ENCODE measurements around the gene G2E3.
"Not testable (repeated sequence)": the region's sequence is repeated elsewhere in the genome, so short reads cannot be mapped to it uniquely, and the experiment has no call there.

G2E3 gene

GRCh38 chr14:30629432-30629831, 70.5 kb downstream of the G2E3 start:
- DNase-seq: peak; percentile 33

GRCh38 chr14:30630248-30630647, 71.3 kb downstream of the G2E3 start:
- in situ Hi-C loops (cut with HindIII; ENCODE audit: low pct_ligation_motif_present, low pct_unique_long_range_greater_than_20kb, low sequenced_read_pairs): no loop called here
- DNase-seq: no peak

More at GRCh38 chr14:30629432-30629831, 70.5 kb downstream of the G2E3 start:
- in situ Hi-C loops (cut with HindIII; ENCODE audit: low pct_ligation_motif_present, low pct_unique_long_range_greater_than_20kb, low sequenced_read_pairs): not testable (repeated sequence)

DNA sequence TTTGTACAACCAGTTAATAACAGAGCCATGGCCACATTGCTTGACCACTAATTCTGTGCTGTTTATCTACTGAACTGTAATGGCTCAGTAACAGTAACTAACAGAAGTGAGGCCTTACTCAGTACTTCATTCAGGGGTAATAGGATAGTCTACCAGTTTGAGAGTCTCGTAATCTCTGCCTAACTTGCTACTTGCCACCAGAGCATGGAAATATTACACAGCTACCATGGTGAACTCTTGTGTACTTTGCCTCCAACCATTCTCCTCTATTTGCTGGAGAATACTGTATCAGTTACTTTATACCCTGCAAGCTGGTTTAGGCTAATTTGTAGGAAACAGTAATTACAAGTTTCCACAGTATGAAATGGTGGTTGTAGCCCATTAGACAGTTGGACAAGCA, 73.8 kb downstream of the G2E3 start:
- in situ Hi-C loops (cut with HindIII; ENCODE audit: low pct_ligation_motif_present, low pct_unique_long_range_greater_than_20kb, low sequenced_read_pairs): no loop called here
- no peak for DNase-seq

DNA sequence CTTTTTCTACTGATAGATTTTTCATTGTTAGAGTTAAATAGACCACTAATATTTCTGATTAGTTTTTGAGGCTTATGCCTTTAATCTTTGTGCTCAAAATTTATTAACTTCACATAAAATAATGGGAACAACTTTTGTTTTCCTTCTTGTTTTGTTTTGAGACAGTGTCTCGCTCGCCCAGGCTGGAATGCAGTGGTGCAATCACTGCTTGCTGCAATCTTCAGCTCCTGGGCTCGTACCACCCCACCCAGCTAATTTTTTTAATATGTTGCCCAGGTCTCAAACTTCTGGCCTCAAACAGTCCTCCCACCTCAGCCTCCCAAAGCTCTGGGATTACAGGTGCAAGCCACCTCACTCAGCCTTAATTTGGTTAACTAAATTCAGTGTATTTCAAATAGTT, 80.0 kb downstream of the G2E3 start:
- no peak for DNase-seq
- in situ Hi-C loops (cut with HindIII; ENCODE audit: low pct_ligation_motif_present, low pct_unique_long_range_greater_than_20kb, low sequenced_read_pairs): no loop called here

GRCh38 chr14:30641207-30641606, 82.2 kb downstream of the G2E3 start:
- in situ Hi-C loops (cut with HindIII; ENCODE audit: low pct_ligation_motif_present, low pct_unique_long_range_greater_than_20kb, low sequenced_read_pairs): no loop called here

GRCh38 chr14:30644462-30644861, 85.5 kb downstream of the G2E3 start:
- in situ Hi-C loops (cut with HindIII; ENCODE audit: low pct_ligation_motif_present, low pct_unique_long_range_greater_than_20kb, low sequenced_read_pairs); DNase-seq: not testable (repeated sequence)

More at GRCh38 chr14:30641207-30641606, 82.2 kb downstream of the G2E3 start:
- no peak for DNase-seq

GRCh38 chr14:30645600-30645999, 86.6 kb downstream of the G2E3 start:
- in situ Hi-C loops (cut with HindIII; ENCODE audit: low pct_ligation_motif_present, low pct_unique_long_range_greater_than_20kb, low sequenced_read_pairs): no loop called here

DNA sequence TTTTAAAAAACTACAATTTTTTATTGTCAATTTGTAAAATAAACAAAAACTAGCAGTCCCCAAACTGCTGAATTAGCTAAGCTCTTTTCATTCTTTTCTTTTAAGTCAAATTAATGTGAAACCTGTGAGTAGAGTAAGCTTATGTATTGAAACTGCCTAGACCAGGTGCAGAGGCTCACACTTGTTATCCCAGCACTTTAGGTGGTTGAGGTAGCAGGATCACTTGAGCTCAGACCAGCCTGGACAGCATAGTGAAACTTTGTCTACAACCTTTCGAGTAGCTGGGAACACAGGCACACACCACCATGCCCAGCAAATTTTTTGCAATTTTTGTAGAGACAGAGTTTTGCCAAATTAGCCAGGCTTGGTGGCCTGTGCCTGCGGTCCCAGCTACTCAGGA, 89.5 kb downstream of the G2E3 start:
- in situ Hi-C loops (cut with HindIII; ENCODE audit: low pct_ligation_motif_present, low pct_unique_long_range_greater_than_20kb, low sequenced_read_pairs): no loop called here
- DNase-seq: no peak

More at GRCh38 chr14:30645600-30645999, 86.6 kb downstream of the G2E3 start:
- no peak for DNase-seq

DNA sequence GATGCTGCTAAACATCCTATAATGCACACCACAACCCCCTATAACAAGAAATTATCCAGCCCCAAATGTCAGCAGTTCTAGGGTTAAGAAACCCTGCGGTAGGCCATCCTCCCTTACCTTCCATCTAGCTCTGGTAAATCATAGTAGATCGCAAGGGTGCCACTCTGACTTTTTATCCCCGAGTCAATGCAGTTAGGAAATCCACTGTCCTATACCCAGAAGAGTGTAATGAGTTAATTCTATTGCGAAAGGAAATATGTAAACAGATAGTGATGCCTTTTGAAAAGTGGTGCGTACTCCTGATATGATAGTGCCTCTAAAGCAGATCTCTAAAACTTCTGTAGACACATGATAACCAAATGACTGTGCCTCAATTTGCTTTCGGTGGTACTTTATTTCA, 93.0 kb downstream of the G2E3 start:
- in situ Hi-C loops (cut with HindIII; ENCODE audit: low pct_ligation_motif_present, low pct_unique_long_range_greater_than_20kb, low sequenced_read_pairs): no loop called here
- DNase-seq: no peak

DNA sequence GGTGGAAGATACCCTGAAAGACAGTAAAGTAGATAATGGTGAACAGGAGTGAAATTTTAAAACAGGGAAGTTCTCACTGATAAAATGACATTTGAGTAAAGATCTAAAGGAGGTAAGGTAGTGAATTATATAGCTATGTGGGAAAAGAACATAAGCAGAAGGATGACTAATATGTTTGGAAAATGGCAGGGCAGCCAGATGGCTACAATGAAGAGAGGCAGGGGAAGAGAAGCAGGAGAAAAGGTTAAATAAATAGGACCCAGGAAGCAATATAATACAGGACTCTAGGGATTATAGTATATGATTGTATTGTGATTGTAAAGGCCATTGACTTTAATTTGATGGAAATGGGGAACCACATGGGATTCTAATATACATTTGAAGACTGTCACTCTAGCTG, 96.2 kb downstream of the G2E3 start:
- in situ Hi-C loops (cut with HindIII; ENCODE audit: low pct_ligation_motif_present, low pct_unique_long_range_greater_than_20kb, low sequenced_read_pairs): no loop called here
- DNase-seq: no peak

GRCh38 chr14:30655658-30656057, 96.7 kb downstream of the G2E3 start:
- no peak for DNase-seq
- in situ Hi-C loops (cut with HindIII; ENCODE audit: low pct_ligation_motif_present, low pct_unique_long_range_greater_than_20kb, low sequenced_read_pairs): no loop called here

DNA sequence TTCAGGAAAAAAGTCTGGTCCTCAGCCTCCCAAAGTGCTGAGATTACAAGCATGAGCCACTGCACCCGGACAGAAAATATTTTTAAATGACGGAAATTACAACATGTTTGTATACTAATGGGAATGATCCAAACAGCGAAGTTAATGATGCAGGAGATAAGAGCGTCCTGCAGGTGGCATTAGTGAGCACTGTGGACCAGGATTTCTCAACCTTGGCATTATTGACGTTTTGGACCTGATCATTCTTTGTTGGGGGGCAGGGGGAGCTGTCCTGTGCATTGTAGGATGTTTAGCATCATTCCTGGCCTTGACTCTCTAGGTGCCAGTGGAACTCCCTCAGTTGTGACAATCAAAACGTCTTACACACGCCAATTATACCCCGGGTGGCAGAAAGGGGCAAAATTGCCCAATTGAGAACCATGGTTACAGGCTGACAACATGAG, 97.3 kb downstream of the G2E3 start:
- in situ Hi-C loops (cut with HindIII; ENCODE audit: low pct_ligation_motif_present, low pct_unique_long_range_greater_than_20kb, low sequenced_read_pairs): no loop called here
- DNase-seq: peak; percentile 38

DNA sequence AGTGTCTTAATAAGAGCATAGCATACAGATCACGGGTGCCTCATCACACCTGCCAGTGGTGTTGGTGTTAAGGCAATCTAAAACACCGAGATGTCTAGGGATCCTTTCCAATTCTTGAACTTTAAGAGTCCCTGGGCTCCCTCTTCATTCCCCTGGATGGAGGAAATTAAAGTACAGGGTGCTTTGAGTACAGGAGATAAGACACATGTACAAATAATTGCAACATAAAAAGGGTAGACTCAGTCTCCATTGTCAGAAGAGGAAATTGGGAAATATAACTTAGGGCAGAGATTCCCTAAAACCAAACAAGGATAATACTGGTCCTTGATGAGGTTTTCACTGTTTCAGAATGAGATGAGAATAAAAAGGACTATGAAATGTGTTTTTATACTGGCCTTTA, 98.1 kb downstream of the G2E3 start:
- DNase-seq: no peak
- in situ Hi-C loops (cut with HindIII; ENCODE audit: low pct_ligation_motif_present, low pct_unique_long_range_greater_than_20kb, low sequenced_read_pairs): no loop called here

DNA sequence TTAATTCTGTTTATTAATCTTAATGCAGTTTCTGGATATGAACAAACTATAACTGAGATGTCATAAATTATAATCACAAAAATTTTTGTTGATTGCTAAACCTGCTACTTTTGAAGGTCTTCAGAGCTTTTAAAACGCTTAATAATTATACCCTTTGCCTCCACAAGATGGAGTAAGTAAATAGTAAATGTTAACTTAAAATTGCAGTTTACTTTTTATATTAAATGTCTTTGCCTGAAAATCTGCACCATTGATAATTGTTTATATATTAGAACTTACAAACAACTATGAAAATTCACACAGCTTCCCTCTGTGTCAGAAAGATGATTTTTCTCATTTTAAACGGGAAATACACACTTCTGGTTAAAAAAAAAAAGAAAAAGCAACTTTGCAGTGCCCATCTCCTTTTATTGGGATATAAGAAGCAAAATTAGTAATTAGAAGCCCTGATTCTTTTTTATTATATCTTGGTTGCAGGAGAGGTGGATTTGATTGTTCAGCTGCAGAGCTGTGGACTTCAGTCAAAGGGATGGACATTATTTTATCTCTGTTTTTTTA, 98.7 kb downstream of the G2E3 start:
- in situ Hi-C loops (cut with HindIII; ENCODE audit: low pct_ligation_motif_present, low pct_unique_long_range_greater_than_20kb, low sequenced_read_pairs): no loop called here
- DNase-seq: peak; percentile 29

DNA sequence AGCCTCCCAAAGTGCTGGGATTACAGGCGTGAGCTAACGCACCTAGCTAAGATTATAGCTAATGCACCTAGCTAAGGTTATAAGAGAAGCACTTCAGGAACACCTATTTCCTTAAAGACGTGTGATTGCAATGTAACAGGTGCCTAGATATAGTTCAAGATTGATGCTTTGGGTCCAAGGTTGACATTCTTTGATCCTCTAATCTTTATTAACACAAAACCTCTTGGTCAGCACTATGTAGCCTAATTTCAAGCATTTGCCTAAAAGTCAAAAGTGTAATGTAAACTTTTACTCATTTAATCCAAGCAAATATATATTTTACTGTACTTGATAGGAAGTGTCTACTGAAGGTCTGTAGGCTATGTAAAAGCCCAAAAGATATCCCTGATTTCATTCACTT, 99.7 kb downstream of the G2E3 start:
- DNase-seq: no peak
- in situ Hi-C loops (cut with HindIII; ENCODE audit: low pct_ligation_motif_present, low pct_unique_long_range_greater_than_20kb, low sequenced_read_pairs): no loop called here

DNA sequence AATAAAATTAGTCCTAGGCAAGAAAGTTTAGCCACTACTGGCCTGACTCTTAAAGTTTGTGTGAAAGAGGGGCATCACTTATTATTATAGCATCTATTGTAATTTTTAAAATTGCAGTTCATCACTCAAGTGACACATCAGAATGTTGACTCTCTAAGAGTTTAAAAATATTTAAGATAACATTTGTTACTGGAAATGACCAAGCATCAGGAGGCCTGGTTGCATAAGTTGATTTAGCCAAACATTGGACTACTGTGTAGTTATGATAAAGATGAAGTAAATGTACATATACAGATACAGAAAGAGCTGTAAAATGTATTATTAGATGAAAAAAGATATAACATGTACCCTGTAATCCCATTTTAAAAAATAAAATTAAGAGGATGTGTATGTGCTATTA, 110.6 kb downstream of the G2E3 start:
- DNase-seq: no peak
- in situ Hi-C loops (cut with HindIII; ENCODE audit: low pct_ligation_motif_present, low pct_unique_long_range_greater_than_20kb, low sequenced_read_pairs): no loop called here
